GM18508 (cell line): ENCODE measurements around the gene KLHL6.
"Not testable (repeated sequence)": the region's sequence is repeated elsewhere in the genome, so short reads cannot be mapped to it uniquely, and the experiment has no call there.

Source experiments
- ATAC-seq: cut with Tn5 transposase; IDR thresholded peaks from one replicate; pipeline ENCODE4 v1.9.1; 2021; ENCODE audit warnings: moderate number of reproducible peaks; ENCODE audit not compliant: insufficient read depth, unreplicated experiment

Gene KLHL6

DNA sequence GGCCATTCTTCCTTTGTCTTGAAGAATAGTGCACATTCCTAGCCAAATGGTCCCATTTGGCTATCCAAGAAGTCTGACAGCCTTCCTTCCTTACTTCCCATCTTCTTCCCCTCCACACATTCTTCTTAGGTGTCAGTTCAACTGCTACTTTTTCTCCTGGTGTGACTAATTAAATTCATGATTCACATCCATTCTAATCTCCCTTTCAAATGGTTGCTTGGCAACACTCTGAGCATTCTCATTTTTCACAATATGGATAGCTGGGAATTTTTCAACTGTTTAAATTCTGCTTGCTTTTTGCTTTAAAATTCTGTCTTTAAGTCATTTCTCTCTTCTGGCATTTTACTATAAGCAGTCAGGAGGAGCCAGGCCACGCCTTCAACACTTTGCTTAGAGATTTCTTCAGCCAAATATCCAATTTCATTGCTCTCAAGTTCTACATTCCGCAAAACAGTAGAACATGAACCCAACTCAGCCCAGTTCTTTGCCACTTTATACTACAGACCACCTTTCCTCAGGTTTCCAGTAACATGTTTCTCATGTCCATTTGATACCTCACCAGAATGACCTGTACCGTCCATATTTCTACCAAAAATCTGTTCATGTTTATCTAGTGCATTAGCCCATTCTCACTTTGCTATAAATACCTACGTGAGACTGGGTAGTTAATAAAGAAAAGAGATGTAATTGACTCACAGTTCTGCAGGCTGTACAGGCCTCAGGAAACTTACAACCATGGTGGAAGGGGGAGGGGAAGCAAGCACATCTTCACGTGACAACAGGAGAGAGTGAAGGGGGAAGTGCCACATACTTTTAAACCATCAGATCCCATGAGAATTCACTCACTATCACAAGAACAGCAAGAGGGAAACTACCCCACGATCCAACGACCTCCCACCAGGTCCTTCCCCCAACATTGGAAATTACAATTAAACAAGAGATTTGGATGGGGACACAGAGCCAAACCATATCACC, 95.1 kb downstream of the KLHL6 start:
- ATAC-seq: no peak

GRCh38 chr3:183455089-183455488, 100.4 kb downstream of the KLHL6 start:
- no peak for ATAC-seq

DNA sequence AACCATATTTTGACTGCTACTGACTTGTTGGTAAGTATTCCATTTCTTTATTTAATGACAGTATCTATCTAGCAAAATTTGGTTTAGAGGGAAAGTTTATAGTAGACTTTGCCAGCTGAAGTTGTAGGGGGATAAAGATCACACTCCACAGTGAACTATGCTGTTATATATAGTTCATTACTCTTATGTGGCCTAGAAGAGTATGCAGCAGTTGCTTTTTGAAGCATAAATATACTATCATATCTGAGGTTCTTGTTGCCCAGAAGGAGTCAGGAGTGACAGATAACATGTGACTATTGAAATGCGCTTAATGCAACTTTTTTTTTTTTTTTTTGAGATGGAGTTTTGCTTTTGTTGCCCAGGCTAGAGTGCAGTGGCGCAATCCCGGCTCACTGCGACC, 101.4 kb downstream of the KLHL6 start:
- ATAC-seq: no peak

- no peak for ATAC-seq
Observed at GRCh38 chr3:183449791-183450190, 105.7 kb downstream of the KLHL6 start.

GRCh38 chr3:183449391-183449790, 106.1 kb downstream of the KLHL6 start:
- no peak for ATAC-seq

DNA sequence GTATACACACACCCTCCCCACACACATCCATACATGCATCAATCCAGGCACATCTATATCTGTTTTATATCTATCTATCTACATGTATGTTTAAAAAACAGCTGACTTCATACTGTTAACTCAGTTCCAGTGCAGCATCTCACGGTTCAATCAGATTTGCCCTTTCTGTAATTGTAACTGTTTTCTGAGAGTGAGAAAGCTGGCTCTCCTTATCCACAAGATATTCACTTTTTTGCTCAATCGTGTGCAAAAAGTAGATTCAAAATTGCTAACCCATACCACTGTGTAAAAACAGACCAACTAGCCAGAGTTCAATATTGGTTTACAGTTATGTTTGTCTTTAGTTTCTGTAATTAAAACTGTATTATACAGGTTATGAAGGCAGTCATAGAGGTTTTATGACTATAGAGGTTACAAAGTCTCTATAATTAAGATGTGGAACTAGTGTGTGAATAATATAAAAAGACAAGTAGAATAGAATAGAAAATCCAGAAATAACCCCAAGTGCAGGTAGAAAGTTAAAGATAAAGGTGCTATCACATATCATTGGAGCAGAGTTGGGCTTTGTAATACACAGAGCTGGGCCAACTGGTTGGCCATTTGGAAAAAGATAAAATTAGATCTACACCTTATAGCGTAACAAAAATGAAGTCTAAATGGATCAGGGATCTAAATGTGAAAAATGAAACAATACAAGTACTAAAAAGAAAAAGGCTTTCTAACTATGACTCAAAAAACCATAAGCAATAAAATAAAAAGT, 107.0 kb downstream of the KLHL6 start:
- no peak for ATAC-seq

DNA sequence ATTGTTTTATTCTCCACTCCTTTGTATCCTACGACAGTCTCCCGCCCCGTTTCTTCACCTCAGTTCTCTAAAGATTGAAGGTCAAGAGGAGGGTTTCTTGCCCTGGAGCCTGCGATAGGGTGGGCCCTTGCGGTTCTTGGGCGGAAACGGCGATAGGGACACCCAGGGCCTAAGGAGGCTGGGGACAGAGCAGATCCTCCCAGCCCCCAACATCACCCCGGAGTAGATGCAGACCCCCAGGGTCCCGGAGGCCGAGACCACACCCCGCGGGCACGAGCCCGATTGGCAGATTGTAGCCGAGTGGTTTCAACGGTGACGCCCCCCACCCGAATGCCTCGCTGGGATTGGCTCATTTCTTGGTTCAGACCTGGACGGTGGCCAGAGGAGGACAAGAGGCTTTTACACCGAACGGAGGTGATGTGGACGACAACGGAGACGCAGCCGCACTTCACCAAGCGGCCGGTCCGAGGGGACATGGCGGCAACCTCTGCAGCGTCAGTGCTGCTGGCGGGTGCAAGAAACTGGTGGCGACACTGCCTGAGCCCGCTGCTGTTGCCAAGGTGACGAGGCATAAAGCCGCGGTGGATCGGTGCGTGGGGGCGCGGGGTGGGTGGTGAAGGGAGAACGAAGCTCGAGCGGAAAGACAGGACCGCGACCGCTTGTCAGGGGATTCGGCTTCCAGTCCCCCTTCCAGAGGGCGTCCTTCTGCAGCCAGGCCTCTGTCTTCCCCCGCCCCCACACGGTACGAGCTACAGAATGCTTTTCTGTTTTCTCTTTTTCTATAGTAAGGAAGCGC, 108.1 kb downstream of the KLHL6 start:
- no peak for ATAC-seq

DNA sequence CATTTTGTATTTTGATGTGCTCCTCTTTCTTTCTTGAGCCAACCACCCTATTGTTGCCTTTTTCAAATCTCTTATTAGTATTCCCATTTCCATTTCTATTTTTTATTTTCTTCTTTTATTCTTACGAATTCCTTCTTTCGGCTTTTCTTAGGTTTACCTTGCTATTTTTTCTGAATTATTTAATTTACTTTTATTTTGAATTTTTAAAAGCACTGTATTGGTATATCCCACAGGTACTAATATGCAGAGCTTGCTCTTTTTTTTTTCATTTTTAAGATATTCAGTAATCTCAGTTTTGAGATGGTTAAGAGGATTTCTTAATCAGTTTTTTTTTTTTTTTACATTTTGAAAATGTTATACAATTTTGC, 108.7 kb downstream of the KLHL6 start:
- no peak for ATAC-seq

GRCh38 chr3:183444748-183445147, 110.8 kb downstream of the KLHL6 start:
- no peak for ATAC-seq

GRCh38 chr3:183443395-183444385, 111.8 kb downstream of the KLHL6 start:
- no peak for ATAC-seq

DNA sequence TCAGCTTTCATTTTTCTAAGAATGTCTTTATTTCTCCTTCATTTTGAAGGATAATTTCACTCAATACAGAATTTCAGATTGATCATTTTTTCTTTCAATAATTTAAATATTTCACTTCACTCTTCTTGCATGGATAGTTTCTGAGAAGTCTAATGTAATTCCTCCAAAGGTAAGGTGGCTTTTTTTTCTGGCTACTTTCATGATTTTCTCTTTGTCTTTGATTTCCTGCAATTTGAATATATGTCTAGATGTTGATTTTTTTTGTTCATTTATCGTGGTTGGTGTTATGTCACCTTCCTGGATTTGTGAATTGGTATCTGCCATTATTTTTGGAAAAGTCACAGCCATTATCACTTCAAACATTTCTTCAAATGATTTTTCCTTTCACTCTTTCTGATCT, 112.5 kb downstream of the KLHL6 start:
- no peak for ATAC-seq

- ATAC-seq: not testable (repeated sequence)
Observed at GRCh38 chr3:183440521-183440920, 115.0 kb downstream of the KLHL6 start.

DNA sequence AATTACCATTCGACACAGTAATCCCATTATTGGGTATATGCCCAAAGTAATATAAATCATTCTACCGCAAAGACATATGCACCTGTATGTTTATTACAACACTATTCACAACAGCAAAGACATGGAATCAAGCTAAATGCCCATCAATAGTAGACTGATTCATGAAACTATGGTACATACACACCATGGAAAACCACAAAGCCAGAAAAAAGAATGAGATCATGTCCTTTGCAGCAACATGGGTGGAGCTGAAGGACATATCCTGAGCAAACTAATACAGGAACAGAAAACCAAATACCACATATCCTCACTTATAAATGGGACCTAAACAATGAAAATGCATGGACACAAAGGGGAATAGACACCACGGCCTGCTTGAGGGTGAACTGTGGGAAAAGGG, 116.0 kb downstream of the KLHL6 start:
- ATAC-seq: no peak

DNA sequence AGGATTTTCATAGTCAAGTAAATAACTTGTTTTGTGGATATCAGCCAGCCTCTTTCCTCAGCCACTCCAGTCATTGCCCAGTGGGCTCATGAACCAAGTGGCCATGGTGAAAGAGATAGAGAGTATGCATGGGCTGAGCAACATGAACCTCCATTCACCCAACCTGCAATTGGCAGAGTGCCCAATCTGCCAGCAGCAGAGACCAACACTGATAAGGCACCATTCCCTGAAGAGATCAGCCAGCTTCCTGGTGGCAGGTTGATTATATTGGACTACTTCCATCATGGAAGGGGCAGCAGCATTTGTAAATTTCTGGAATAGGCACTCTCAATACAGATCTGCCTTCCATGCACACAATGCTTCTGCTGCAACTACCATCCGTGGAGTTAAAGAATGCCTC, 116.8 kb downstream of the KLHL6 start:
- ATAC-seq: no peak

DNA sequence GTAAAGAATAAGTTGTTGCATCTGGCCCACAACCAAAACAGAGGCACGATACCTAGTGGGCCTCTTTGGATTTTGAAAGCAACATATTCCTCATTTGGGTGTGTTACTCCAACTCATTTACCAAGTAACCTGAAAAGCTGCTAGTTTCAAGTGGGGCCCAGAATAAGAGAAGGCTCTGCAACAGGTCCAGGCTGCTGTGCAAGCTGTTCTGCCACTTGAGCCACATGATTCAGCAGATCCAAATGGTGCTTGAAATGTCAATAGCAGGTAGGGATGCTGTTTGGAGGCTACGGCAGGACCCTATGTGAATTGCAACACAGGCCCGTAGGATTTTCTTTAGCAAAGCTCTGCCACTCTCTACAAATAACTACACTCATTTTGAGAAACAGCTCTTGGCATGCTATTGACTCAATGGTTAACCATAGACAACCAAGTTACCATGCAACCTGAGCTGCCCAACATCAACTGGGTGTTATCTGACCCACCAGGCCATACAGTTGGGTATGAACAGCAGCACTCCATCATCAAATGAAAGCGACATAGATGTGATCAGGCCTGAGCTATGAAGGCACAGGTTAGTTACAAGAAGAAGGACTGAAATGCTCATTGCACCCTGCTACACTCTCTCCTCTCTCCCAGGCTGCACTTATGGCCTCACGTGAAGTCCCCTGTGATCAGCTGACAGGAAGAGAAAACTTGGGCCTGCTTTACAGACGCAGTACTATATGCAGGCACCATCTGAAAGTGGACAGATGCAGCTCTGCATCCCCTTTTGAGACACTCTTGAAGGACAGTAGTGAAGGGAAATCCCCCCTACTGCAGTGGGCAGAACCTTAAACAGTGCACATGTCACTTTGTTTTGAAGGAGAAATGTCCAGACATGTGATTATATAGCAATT, 117.6 kb downstream of the KLHL6 start:
- no peak for ATAC-seq
